Astrocyte (in vitro differentiated cells and primary cell): ENCODE results near the gene KRTAP6-1.

Experiments
- EZH2 ChIP-seq: IDR thresholded peaks from 2 replicates; pipeline ENCODE4 v1.6.1; 2012; ENCODE audit warnings: mild to moderate bottlenecking, low read length, inconsistent platforms; ENCODE audit not compliant: insufficient read depth
- TF ChIP-seq, protein P1 (sequence below): IDR thresholded peaks from 2 replicates; pipeline ENCODE4 v1.5.1; 2011; ENCODE audit warnings: low read depth, mild to moderate bottlenecking, inconsistent platforms, low read length, moderate library complexity; ENCODE audit not compliant: insufficient read depth

DNA sequence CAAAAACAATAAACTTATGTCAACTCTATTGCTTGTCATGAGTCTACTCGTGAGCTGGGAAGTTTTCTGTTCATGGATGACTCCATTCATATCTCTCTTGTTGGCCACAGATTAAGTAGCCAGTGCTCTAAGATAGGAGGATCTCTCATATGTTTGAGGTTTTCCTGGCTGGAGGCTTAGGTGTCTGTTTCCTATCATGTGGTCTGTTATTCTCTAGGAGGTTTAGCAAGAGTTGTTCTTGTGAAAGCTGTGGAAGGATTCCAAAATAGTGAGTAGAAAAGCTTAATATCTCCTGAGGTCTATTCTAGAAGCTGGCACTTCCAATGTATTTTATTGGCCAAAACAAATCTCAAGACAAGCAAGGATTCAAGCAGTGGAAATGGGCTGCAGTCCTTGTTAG is 15.5 kb upstream of the KRTAP6-1 start:
- no peak for TF ChIP-seq EZH2
- TF ChIP-seq, protein P1, sequence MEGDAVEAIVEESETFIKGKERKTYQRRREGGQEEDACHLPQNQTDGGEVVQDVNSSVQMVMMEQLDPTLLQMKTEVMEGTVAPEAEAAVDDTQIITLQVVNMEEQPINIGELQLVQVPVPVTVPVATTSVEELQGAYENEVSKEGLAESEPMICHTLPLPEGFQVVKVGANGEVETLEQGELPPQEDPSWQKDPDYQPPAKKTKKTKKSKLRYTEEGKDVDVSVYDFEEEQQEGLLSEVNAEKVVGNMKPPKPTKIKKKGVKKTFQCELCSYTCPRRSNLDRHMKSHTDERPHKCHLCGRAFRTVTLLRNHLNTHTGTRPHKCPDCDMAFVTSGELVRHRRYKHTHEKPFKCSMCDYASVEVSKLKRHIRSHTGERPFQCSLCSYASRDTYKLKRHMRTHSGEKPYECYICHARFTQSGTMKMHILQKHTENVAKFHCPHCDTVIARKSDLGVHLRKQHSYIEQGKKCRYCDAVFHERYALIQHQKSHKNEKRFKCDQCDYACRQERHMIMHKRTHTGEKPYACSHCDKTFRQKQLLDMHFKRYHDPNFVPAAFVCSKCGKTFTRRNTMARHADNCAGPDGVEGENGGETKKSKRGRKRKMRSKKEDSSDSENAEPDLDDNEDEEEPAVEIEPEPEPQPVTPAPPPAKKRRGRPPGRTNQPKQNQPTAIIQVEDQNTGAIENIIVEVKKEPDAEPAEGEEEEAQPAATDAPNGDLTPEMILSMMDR, result no peak
